Body of pancreas (tissue), 4 donors: ENCODE results near the gene SPTSSA.

ENCODE experiments used
- CTCF ChIP-seq, 7 experiments: fragments of 450-650 bp in 4 of 7; fragments of 200-600 bp in 3 of 7; sonication (generic) in 3 of 7; IDR thresholded peaks; one replicate each; pipeline ENCODE4 v1.5.1; 2016 to 2019; ENCODE audit warnings: antibody characterized with exemption in 7 of 7
- POLR2A ChIP-seq, 3 donors: fragments of 450-650 bp; IDR thresholded peaks; one replicate each; pipeline ENCODE4 v1.6.1; 2016; ENCODE audit warnings: antibody characterized with exemption in 3 of 3, mild to moderate bottlenecking in 2 of 3

- no peak for TF ChIP-seq CTCF (IDR thresholded peaks at IDR 0.05)
- no peak for TF ChIP-seq POLR2A (IDR thresholded peaks at IDR 0.05)
Measured at GRCh38 chr14:34436960-34437728, 24.9 kb downstream of the SPTSSA start.
